Endothelial cell of umbilical vein (primary cell): ENCODE measurements around the gene MAPKAP1. TPM values are rescaled to one million over a fixed set of nuclear protein-coding genes. Genes with fewer than 3 reads are reported as not detected.
A peak's percentile ranks its signal among the peaks of the same experiment; 100 is the strongest.

Experiments used
- BruUV-seq: library from RNA; stranded (reverse); fragments of 400-500 nt; replicated peaks from 2 replicates; lab custom pipeline; 2021; lab: Mats Ljungman, UMichigan
- CTCF ChIA-PET: fragments of 300-600, 350-600 bp; sonication (Branson Sonifier 250); formaldehyde crosslinking; loops from one replicate; lab custom pipeline; 2021; ENCODE audit warnings: antibody characterized with exemption, inconsistent platforms; lab: Charles Lee
- POLR2A ChIA-PET: fragments of 300-600, 350-600 bp; sonication (Branson Sonifier 250); formaldehyde crosslinking; loops from one replicate; lab custom pipeline; 2021; ENCODE audit warnings: antibody characterized with exemption, inconsistent platforms; lab: Charles Lee
- DNase-seq: peaks from one replicate; pipeline ENCODE4 v3.0.0-alpha.2; 2011; ENCODE audit warnings: low read depth, low spot score
- FAIRE-seq: peaks from 2 replicates; lab custom pipeline; 2011; peaks lifted over from hg19 to GRCh38; lab: Jason Lieb, UNC
- H2AFZ ChIP-seq: 2 replicates; pipeline ENCODE4 v1.6.0; 2012; ENCODE audit warnings: low read depth, low read length, control low read depth, inconsistent platforms
- H3K27ac ChIP-seq: 2 replicates; pipeline ENCODE4 v1.5.1; 2011; ENCODE audit warnings: low read depth, mild to moderate bottlenecking, control low read depth, low read length, moderate library complexity; ENCODE audit not compliant: insufficient read depth
- H3K27me3 ChIP-seq, 2 experiments: 2 replicates each; pipeline versions ENCODE4 v1.6.0 to v1.6.1; 2011; ENCODE audit warnings: low read length in 2 of 2, mixed read lengths in 1 of 2; ENCODE audit not compliant: control insufficient read depth in 2 of 2, insufficient read depth in 2 of 2
- H3K36me3 ChIP-seq, 2 experiments: 2 replicates in 1 of 2; 3 replicates in 1 of 2; pipeline ENCODE4 v1.5.1; 2011; ENCODE audit warnings: low read length in 2 of 2, mild to moderate bottlenecking in 1 of 2, moderate library complexity in 1 of 2; ENCODE audit not compliant: control insufficient read depth in 2 of 2, insufficient read depth in 2 of 2; ENCODE audit errors: extremely low read depth in 1 of 2
- H3K4me1 ChIP-seq: 3 replicates; pipeline ENCODE4 v1.5.1; 2011; ENCODE audit warnings: mild to moderate bottlenecking, low read length; ENCODE audit not compliant: control insufficient read depth, insufficient read depth; ENCODE audit errors: extremely low read depth
- H3K4me2 ChIP-seq: 2 replicates; pipeline ENCODE4 v1.6.1; 2011; ENCODE audit warnings: low read length, control low read depth, mixed read lengths; ENCODE audit not compliant: insufficient read depth
- H3K4me3 ChIP-seq, 3 experiments: fragments of 200-600 bp in 1 of 3; sonication (generic), shearing (Covaris generic) in 1 of 3; replicated peaks in 1 of 3; 2 replicates each; pipeline ENCODE4 v1.5.1; 2011 to 2016; ENCODE audit warnings: control low read depth in 3 of 3, low read length in 3 of 3, mild to moderate bottlenecking in 2 of 3, inconsistent platforms in 1 of 3, low read depth in 1 of 3, moderate library complexity in 1 of 3; ENCODE audit not compliant: insufficient read depth in 1 of 3
- H3K79me2 ChIP-seq: 2 replicates; pipeline ENCODE4 v1.6.0; 2012; ENCODE audit warnings: low read length, inconsistent platforms; ENCODE audit not compliant: control insufficient read depth, insufficient read depth
- H3K9ac ChIP-seq: replicated peaks from 2 replicates; pipeline ENCODE3; 2011; ENCODE audit warnings: low read length, control low read depth; ENCODE audit not compliant: insufficient read depth; ENCODE audit errors: extremely low read depth
- H3K9me1 ChIP-seq: replicated peaks from 3 replicates; pipeline ENCODE4 v1.6.0; 2011; ENCODE audit warnings: mild to moderate bottlenecking, low read length; ENCODE audit not compliant: control insufficient read depth, insufficient read depth; ENCODE audit errors: extremely low read depth
- H3K9me3 ChIP-seq: replicated peaks from 2 replicates; pipeline ENCODE4 v1.5.1; 2012; ENCODE audit warnings: low read length, inconsistent platforms; ENCODE audit not compliant: control insufficient read depth, insufficient read depth
- H4K20me1 ChIP-seq: replicated peaks from 2 replicates; pipeline ENCODE3; 2011; ENCODE audit warnings: mild to moderate bottlenecking, low read length; ENCODE audit not compliant: control insufficient read depth, insufficient read depth; ENCODE audit errors: extremely low read depth
- EZH2 ChIP-seq: IDR thresholded peaks from 2 replicates; pipeline ENCODE4 v1.6.1; 2012; ENCODE audit warnings: borderline replicate concordance, low read depth, mild to moderate bottlenecking, moderate library complexity, low read length, inconsistent platforms; ENCODE audit not compliant: severe bottlenecking
- FOS ChIP-seq: IDR thresholded peaks from 2 replicates; pipeline ENCODE4 v1.6.1; 2011; ENCODE audit warnings: mild to moderate bottlenecking, low read length, moderate library complexity, borderline replicate concordance; ENCODE audit not compliant: insufficient read depth
- GATA2 ChIP-seq: IDR thresholded peaks from 2 replicates; pipeline ENCODE4 v1.7.0; 2011; ENCODE audit warnings: low read depth, mild to moderate bottlenecking, moderate library complexity, mixed read lengths, low read length; ENCODE audit not compliant: insufficient read length, insufficient read depth
- JUN ChIP-seq: IDR thresholded peaks from 2 replicates; pipeline ENCODE4 v1.6.1; 2011; ENCODE audit warnings: borderline replicate concordance, low read depth; ENCODE audit not compliant: insufficient read length, insufficient read depth
- MYC ChIP-seq: IDR thresholded peaks from one replicate; pipeline ENCODE4 v1.6.1; 2011; ENCODE audit warnings: mild to moderate bottlenecking, low read depth, low read length
- POLR2A ChIP-seq: IDR thresholded peaks from 2 replicates; pipeline ENCODE4 v1.6.1; 2012; ENCODE audit warnings: low read depth, mild to moderate bottlenecking, control low read depth, low read length
- POLR2AphosphoS5 ChIP-seq: IDR thresholded peaks from 2 replicates; pipeline ENCODE4 v1.6.1; 2012; ENCODE audit warnings: low read depth, mild to moderate bottlenecking, control low read depth, low read length, moderate library complexity; ENCODE audit not compliant: insufficient read depth
- dilution Hi-C: fragments of 300-500 bp; cut with MboI; formaldehyde crosslinking; loops from one replicate; pipeline ENCODE4 v1.15.0; 2019; ENCODE audit warnings: low sequenced_read_pairs; ENCODE audit not compliant: extremely low pct_ligation_motif_present
- intact Hi-C: fragments of 100-400 bp; cut with micrococcal nuclease; formaldehyde crosslinking; loops from one replicate; pipeline ENCODE4 v1.10.0; 2022
- polyA plus RNA-seq, 4 experiments: library from polyadenylated mRNA; depleted of rRNA in 3 of 4; stranded (reverse) in 3 of 4; unstranded in 1 of 4; fragments of >200 nt; gene quantifications; 2 replicates each; pipeline versions ENCODE4 v1.2.1 to v1.2.3, GENCODE V29; 2011 to 2012; ENCODE audit warnings: missing spikeins in 1 of 4
- total RNA-seq: library from RNA; stranded (reverse); gene quantifications from 2 replicates; pipeline ENCODE4 v1.2.3, GENCODE V29; 2021
- TF ChIP-seq, protein P1 (sequence below): IDR thresholded peaks from 2 replicates; pipeline ENCODE4 v1.6.1; 2011; ENCODE audit not compliant: insufficient read depth, insufficient read length
- TF ChIP-seq, protein P2 (sequence below), 2 donors: IDR thresholded peaks; 1 replicate in 1 of 2; 2 replicates in 1 of 2; pipeline ENCODE4 v1.5.1; 2011; ENCODE audit warnings: low read length in 2 of 2, mild to moderate bottlenecking in 2 of 2, moderate library complexity in 2 of 2, control low read depth in 1 of 2, inconsistent platforms in 1 of 2, low read depth in 1 of 2; ENCODE audit not compliant: insufficient read depth in 1 of 2; ENCODE audit errors: extremely low read depth in 1 of 2

Gene MAPKAP1
- total and polyA plus RNA-seq, 2 donors (not counting 3 experiments of a cell fraction or from before 2014, with no cell fraction given): 61.9 to 99.1 TPM

DNA sequence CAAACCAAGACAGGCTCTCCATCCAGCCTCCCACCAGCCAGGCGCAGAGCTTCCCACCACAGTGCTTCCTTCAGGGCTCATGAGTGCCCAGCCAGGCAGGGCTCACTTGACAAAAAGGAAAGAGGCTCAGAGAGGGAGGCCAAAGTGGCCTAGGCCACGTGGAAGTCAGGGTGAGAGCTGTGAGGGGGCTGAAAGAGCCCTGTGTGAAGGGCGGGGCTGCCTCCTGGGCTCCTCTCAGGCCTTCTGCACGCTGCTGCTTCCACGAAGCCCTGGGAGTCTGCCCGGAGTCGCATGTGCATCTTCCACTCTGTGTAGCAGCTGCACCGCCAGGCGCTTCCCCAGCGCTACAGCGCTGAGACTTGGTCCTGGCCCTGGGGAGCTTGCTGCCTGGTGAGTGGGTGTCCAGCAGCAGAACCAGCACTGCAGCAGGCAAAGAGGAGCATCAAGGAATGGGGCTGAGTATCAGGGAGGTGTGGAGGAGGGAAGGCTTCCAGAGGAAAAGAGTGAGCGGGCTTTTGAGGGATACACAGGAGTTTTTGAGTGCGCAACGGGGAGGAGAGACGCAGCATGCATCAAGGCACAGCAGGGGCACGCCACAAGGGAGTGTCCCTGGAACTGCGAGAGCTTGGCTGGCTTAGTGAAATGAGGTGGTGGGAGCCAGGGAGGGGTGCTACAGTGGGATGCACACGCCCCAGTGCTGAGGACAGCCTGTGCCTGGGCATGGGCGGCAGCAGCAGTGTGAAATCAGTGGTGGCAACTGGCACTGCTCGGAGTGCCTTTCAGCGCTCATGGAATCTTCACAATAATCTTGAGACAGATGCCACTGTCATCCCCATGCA, 267.4 kb downstream of the MAPKAP1 start:
- FAIRE-seq: no peak

DNA sequence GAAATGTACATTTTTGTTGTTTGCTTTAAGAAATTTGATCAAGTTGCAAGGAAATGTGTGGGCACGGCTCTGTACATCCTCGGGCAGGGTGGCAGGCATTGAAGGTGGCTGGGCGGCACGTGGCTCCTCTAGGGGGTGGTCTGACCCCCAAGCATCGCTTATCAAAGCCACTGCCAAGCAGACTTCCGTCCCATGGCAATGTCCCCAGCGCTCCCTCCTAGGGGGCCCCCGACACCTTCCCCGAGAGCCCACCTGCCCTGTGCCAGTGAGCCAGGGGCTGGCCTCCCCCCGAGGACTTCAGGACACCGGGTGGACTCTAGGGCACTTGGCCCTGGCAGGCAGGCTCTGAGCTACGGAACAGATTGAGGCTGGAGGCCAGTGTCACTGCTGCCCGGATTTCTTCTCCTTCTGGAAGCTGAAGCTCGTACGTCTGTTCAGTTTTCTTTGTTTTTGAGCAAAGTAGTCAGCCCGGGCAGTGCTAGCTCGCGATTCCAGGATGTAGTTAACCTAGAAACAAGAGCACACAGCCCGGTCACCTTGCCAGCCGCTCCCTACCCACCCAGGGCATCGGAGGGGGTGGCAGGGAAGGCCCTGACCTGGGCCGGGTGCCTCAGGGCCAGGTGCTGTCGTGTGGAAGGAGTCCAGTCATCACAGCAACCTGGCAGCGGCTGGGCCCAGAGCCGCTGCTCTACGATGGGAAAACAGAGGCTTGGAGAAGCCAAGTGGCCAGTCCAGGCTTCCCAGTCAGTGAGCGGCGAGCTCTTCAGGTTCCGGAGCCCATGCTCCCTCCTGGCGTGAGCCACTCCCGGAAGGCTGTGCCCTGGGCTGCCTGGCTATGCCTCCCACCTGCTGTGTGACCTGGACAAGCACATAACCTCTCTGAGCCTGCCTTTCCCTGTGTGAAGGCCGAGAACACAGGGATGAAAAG, 268.2 kb downstream of the MAPKAP1 start:
- no peaks in the 10 kb centered on the region for H3K4me1 ChIP-seq
- H3K27me3 ChIP-seq: no peaks in the 10 kb centered on the region
- H3K27ac ChIP-seq: no peak overlapping the region
- no peak overlapping the region for H3K4me3 ChIP-seq
- H3K9ac ChIP-seq: no peak overlapping the region
- no peaks in the 10 kb centered on the region for H3K9me1 ChIP-seq
- no peak for FAIRE-seq
- H2AFZ ChIP-seq: no peak overlapping the region
- no peak for DNase-seq
- dilution Hi-C loops: no loop called here
- ChIA-PET POLR2A (no interaction called here), CTCF (no interaction called here)
- H3K36me3 ChIP-seq: peaks cover 0 to 5% of the 10 kb centered on the region in 2 experiments
- no peaks in the 10 kb centered on the region for H3K79me2 ChIP-seq
- no peak overlapping the region for H3K4me2 ChIP-seq
- TF ChIP-seq JUN: no peak
- no peak for TF ChIP-seq POLR2AphosphoS5
- no peak for TF ChIP-seq MYC
- TF ChIP-seq, protein P1, sequence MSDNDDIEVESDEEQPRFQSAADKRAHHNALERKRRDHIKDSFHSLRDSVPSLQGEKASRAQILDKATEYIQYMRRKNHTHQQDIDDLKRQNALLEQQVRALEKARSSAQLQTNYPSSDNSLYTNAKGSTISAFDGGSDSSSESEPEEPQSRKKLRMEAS: no peak
- TF ChIP-seq GATA2: no peak
- no peak for TF ChIP-seq EZH2
- TF ChIP-seq, protein P2, sequence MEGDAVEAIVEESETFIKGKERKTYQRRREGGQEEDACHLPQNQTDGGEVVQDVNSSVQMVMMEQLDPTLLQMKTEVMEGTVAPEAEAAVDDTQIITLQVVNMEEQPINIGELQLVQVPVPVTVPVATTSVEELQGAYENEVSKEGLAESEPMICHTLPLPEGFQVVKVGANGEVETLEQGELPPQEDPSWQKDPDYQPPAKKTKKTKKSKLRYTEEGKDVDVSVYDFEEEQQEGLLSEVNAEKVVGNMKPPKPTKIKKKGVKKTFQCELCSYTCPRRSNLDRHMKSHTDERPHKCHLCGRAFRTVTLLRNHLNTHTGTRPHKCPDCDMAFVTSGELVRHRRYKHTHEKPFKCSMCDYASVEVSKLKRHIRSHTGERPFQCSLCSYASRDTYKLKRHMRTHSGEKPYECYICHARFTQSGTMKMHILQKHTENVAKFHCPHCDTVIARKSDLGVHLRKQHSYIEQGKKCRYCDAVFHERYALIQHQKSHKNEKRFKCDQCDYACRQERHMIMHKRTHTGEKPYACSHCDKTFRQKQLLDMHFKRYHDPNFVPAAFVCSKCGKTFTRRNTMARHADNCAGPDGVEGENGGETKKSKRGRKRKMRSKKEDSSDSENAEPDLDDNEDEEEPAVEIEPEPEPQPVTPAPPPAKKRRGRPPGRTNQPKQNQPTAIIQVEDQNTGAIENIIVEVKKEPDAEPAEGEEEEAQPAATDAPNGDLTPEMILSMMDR (IDR thresholded peaks at IDR 0.05; ENCODE audit: extremely low read depth in 1 of 2, insufficient read depth in 1 of 2, low read depth in 1 of 2, low read length in 2 of 2): no peak
- TF ChIP-seq POLR2A: no peak
- no peak for TF ChIP-seq FOS
- intact Hi-C loops: no loop called here
- no peaks in the 10 kb centered on the region for H4K20me1 ChIP-seq
- TSS peak; percentile 17 for BruUV-seq
- H3K9me3 ChIP-seq: no peaks in the 10 kb centered on the region

More for the DNA sequence above, 267.4 kb downstream of the MAPKAP1 start:
- Histone ChIP-seq H3K27me3 (no peaks in the 10 kb centered on the region), H3K79me2 (no peaks in the 10 kb centered on the region), H4K20me1 (no peaks in the 10 kb centered on the region), H3K4me2 (no peak overlapping the region), H2AFZ (no peak overlapping the region), H3K36me3 (peaks cover 0 to 8% of the 10 kb centered on the region in 2 experiments), H3K4me1 (no peaks in the 10 kb centered on the region), H3K27ac (no peak overlapping the region), H3K9me1 (no peaks in the 10 kb centered on the region), H3K9me3 (no peaks in the 10 kb centered on the region), H3K4me3 (no peak overlapping the region), H3K9ac (no peak overlapping the region)
- BruUV-seq: no TSS peak
- ChIA-PET POLR2A (no interaction called here), CTCF (no interaction called here)
- no peak for DNase-seq
- dilution Hi-C loops (no loop called here), intact Hi-C loops (no loop called here)
- TF ChIP-seq GATA2 (no peak), POLR2AphosphoS5 (no peak), EZH2 (no peak), POLR2A (no peak)
